ENCODE results near the gene ADAMTS16.

Gene ADAMTS16

GRCh38 chr5:5364932-5365331, 224.8 kb downstream of the ADAMTS16 start:
- CTCF ChIA-PET = no interaction called here
- TF ChIP-seq HDGF (IDR thresholded peaks at IDR 0.05; ENCODE audit: borderline replicate concordance) (no peak), NFRKB (IDR thresholded peaks at IDR 0.05) (no peak), SUZ12 (IDR thresholded peaks at IDR 0.05) (no peak), TARDBP (IDR thresholded peaks at IDR 0.05) (no peak), L3MBTL2 (conservative IDR thresholded peaks at IDR 0.05) (no peak), LEF1 (IDR thresholded peaks at IDR 0.05; ENCODE audit: borderline replicate concordance) (no peak), FOXA1 (IDR thresholded peaks at IDR 0.05) (no peak), FOXK2 (IDR thresholded peaks at IDR 0.05) (no peak), ARNT (IDR thresholded peaks at IDR 0.05) (no peak), FOXM1 (IDR thresholded peaks at IDR 0.05; ENCODE audit: borderline replicate concordance) (no peak), ZNF384 (IDR thresholded peaks at IDR 0.05) (no peak), CTBP1 (IDR thresholded peaks at IDR 0.05; ENCODE audit: borderline replicate concordance) (no peak), ELF4 (IDR thresholded peaks at IDR 0.05) (no peak), BHLHE40 (IDR thresholded peaks at IDR 0.05; ENCODE audit: borderline replicate concordance) (no peak), SP1 (IDR thresholded peaks at IDR 0.05) (no peak)
- TF ChIP-seq, protein P1, sequence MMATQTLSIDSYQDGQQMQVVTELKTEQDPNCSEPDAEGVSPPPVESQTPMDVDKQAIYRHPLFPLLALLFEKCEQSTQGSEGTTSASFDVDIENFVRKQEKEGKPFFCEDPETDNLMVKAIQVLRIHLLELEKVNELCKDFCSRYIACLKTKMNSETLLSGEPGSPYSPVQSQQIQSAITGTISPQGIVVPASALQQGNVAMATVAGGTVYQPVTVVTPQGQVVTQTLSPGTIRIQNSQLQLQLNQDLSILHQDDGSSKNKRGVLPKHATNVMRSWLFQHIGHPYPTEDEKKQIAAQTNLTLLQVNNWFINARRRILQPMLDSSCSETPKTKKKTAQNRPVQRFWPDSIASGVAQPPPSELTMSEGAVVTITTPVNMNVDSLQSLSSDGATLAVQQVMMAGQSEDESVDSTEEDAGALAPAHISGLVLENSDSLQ (IDR thresholded peaks at IDR 0.05) = no peak
- POLR2A ChIA-PET = interaction anchor here (1.3 to 7.8 kb wide), 2 partner anchors 15 to 29 kb away, joined by 5 to 80 read pairs; no protein-coding TSS in a partner anchor
- no peak for DNase-seq (ENCODE audit: extremely low spot score)

DNA sequence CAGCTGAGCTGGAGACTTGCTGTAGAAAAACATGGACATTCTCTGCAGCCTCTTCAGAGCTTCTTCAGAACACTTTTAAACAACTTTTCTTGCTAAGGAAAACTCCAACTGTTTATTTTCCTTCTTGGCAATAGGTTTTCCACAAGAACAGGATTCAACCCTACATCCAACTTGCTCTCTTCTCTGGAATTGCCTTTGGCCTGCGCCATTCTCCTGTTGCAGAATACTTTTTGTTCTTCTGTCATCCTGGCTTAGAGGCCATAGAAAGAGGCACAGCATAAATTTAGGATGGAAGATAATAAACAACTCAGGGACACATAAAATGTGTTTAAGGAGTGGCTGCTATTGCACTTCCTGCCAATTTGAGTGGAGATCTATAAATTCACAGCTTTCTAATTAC, 227.6 kb downstream of the ADAMTS16 start:
- POLR2A ChIA-PET = interaction anchor here (2.9 kb wide), 1 partner anchor 16 kb away, joined by 15 read pairs; no protein-coding TSS in a partner anchor
- CTCF ChIA-PET = no interaction called here
- DNase-seq (ENCODE audit: extremely low spot score) = no peak
- TF ChIP-seq SP1 (IDR thresholded peaks at IDR 0.05) (no peak), NFRKB (IDR thresholded peaks at IDR 0.05) (no peak), LEF1 (IDR thresholded peaks at IDR 0.05; ENCODE audit: borderline replicate concordance) (no peak), FOXK2 (IDR thresholded peaks at IDR 0.05) (no peak), CTBP1 (IDR thresholded peaks at IDR 0.05; ENCODE audit: borderline replicate concordance) (no peak), ZNF384 (IDR thresholded peaks at IDR 0.05) (no peak), ARNT (IDR thresholded peaks at IDR 0.05) (no peak)

- TF ChIP-seq SP1 (IDR thresholded peaks at IDR 0.05) = no peak
- TF ChIP-seq FOXK2 (IDR thresholded peaks at IDR 0.05) = no peak
- no peak for TF ChIP-seq L3MBTL2 (conservative IDR thresholded peaks at IDR 0.05)
- no peak for TF ChIP-seq HDGF (IDR thresholded peaks at IDR 0.05; ENCODE audit: borderline replicate concordance)
- TF ChIP-seq, protein P1 (IDR thresholded peaks at IDR 0.05) = no peak
- TF ChIP-seq ARNT (IDR thresholded peaks at IDR 0.05) = no peak
- no peak for TF ChIP-seq TARDBP (IDR thresholded peaks at IDR 0.05)
- TF ChIP-seq FOXA1 (IDR thresholded peaks at IDR 0.05) = no peak
- no peak for TF ChIP-seq CTBP1 (IDR thresholded peaks at IDR 0.05; ENCODE audit: borderline replicate concordance)
- TF ChIP-seq ZNF384 (IDR thresholded peaks at IDR 0.05) = no peak
- TF ChIP-seq SUZ12 (IDR thresholded peaks at IDR 0.05) = no peak
- no peak for TF ChIP-seq NFRKB (IDR thresholded peaks at IDR 0.05)
- TF ChIP-seq LEF1 (IDR thresholded peaks at IDR 0.05; ENCODE audit: borderline replicate concordance) = no peak
- TF ChIP-seq BHLHE40 (IDR thresholded peaks at IDR 0.05; ENCODE audit: borderline replicate concordance) = no peak
- no peak for TF ChIP-seq ELF4 (IDR thresholded peaks at IDR 0.05)
- TF ChIP-seq FOXM1 (IDR thresholded peaks at IDR 0.05; ENCODE audit: borderline replicate concordance) = no peak
- POLR2A ChIA-PET = interaction anchor here (0.9 to 2.9 kb wide), 3 partner anchors 17 to 21 kb away, joined by 3 to 15 read pairs (median 5); no protein-coding TSS in a partner anchor
- CTCF ChIA-PET = no interaction called here
Observed at GRCh38 chr5:5369051-5369605, 229.0 kb downstream of the ADAMTS16 start.

More at GRCh38 chr5:5369051-5369605, 229.0 kb downstream of the ADAMTS16 start:
- no peak for DNase-seq (ENCODE audit: extremely low spot score)
